Astrocyte (in vitro differentiated cells and primary cell): ENCODE results near the gene HMCN2.

Experiments used
- CTCF ChIP-seq: IDR thresholded peaks from 2 replicates; pipeline ENCODE4 v1.5.1; 2011; ENCODE audit warnings: low read depth, mild to moderate bottlenecking, inconsistent platforms, low read length, moderate library complexity; ENCODE audit not compliant: insufficient read depth
- EZH2 ChIP-seq: IDR thresholded peaks from 2 replicates; pipeline ENCODE4 v1.6.1; 2012; ENCODE audit warnings: mild to moderate bottlenecking, low read length, inconsistent platforms; ENCODE audit not compliant: insufficient read depth

GRCh38 chr9:130343445-130343918, 77.9 kb downstream of the HMCN2 start:
- peak; percentile 46 for TF ChIP-seq CTCF
- TF ChIP-seq EZH2, result no peak
